Measurements from ENCODE around the gene TNFRSF13B. TPM values are rescaled to one million over a fixed set of nuclear protein-coding genes. Genes with fewer than 3 reads are reported as not detected.

The TNFRSF13B gene
- total and polyA plus RNA-seq, 2 donors (not counting 1 experiment from before 2014, with no cell fraction given): not detected

GRCh38 chr17:16933317-16934132 is 38.4 kb downstream of the TNFRSF13B start:
- Histone ChIP-seq H3K36me3 (ENCODE audit: control insufficient read depth, insufficient read depth, low read length) (no peaks in the 10 kb centered on the region), H3K79me2 (ENCODE audit: control insufficient read depth, insufficient read depth, low read length) (no peaks in the 10 kb centered on the region), H3K27ac (ENCODE audit: insufficient read depth, low read length) (no peak overlapping the region), H3K9me3 (ENCODE audit: control insufficient read depth, insufficient read depth, low read depth, low read length) (no peaks in the 10 kb centered on the region), H4K20me1 (ENCODE audit: control insufficient read depth, extremely low read depth, insufficient read depth, low read length) (no peaks in the 10 kb centered on the region), H2AFZ (ENCODE audit: low read length) (no peak overlapping the region), H3K4me1 (ENCODE audit: control insufficient read depth, extremely low read depth, insufficient read depth, low read length) (no peaks in the 10 kb centered on the region), H3K27me3 (ENCODE audit: control insufficient read depth, insufficient read depth, low read length) (peaks cover 2% of the 10 kb centered on the region), H3K4me2 (ENCODE audit: extremely low read depth, insufficient read depth, low read length) (no peak overlapping the region), H3K9ac (ENCODE audit: insufficient read depth, low read length) (no peak overlapping the region), H3K4me3 (replicated peaks in 1 of 4; ENCODE audit: control extremely low read depth in 1 of 4, insufficient read depth in 1 of 4, low read depth in 3 of 4, low read length in 4 of 4) (no peak overlapping the region)
- no peak for DNase-seq (ENCODE audit: low read depth in 2 of 2)
- TF ChIP-seq EZH2 (IDR thresholded peaks at IDR 0.05; ENCODE audit: low read length, missing control alignments): no peak
- TF ChIP-seq, protein P1, sequence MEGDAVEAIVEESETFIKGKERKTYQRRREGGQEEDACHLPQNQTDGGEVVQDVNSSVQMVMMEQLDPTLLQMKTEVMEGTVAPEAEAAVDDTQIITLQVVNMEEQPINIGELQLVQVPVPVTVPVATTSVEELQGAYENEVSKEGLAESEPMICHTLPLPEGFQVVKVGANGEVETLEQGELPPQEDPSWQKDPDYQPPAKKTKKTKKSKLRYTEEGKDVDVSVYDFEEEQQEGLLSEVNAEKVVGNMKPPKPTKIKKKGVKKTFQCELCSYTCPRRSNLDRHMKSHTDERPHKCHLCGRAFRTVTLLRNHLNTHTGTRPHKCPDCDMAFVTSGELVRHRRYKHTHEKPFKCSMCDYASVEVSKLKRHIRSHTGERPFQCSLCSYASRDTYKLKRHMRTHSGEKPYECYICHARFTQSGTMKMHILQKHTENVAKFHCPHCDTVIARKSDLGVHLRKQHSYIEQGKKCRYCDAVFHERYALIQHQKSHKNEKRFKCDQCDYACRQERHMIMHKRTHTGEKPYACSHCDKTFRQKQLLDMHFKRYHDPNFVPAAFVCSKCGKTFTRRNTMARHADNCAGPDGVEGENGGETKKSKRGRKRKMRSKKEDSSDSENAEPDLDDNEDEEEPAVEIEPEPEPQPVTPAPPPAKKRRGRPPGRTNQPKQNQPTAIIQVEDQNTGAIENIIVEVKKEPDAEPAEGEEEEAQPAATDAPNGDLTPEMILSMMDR (conservative IDR thresholded peaks at IDR 0.05 in 1 of 2, IDR thresholded peaks at IDR 0.05 in 1 of 2; ENCODE audit: low read depth in 1 of 2, low read length in 2 of 2): no peak

DNA sequence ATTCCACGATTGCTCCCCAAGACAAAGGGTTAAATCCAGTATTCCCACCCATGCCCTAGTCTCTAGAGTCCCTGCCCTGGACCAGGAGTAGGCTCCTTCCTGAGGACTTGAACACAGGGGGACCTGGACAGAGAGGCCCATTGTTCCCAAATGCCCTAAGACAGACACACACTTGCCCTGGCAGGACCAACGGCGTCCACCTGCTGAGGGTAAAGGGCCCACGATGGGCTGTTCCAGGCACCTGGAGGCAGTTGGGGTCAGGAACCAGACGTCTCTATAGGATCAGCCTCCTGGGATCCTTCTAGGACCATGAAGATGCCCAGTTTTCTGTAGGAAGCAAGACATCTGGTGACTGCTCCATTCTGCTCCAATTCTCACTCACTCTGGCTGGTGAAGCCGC is 39.3 kb downstream of the TNFRSF13B start:
- TF ChIP-seq, protein P1 (conservative IDR thresholded peaks at IDR 0.05 in 1 of 2, IDR thresholded peaks at IDR 0.05 in 1 of 2; ENCODE audit: low read depth in 1 of 2, low read length in 2 of 2): no peak
- Histone ChIP-seq H3K4me3 (replicated peaks in 1 of 4; ENCODE audit: control extremely low read depth in 1 of 4, insufficient read depth in 1 of 4, low read depth in 3 of 4, low read length in 4 of 4) (no peak overlapping the region), H3K79me2 (ENCODE audit: control insufficient read depth, insufficient read depth, low read length) (no peaks in the 10 kb centered on the region), H3K9ac (ENCODE audit: insufficient read depth, low read length) (no peak overlapping the region), H3K27me3 (ENCODE audit: control insufficient read depth, insufficient read depth, low read length) (no peaks in the 10 kb centered on the region), H3K9me3 (ENCODE audit: control insufficient read depth, insufficient read depth, low read depth, low read length) (no peaks in the 10 kb centered on the region), H2AFZ (ENCODE audit: low read length) (no peak overlapping the region), H3K27ac (ENCODE audit: insufficient read depth, low read length) (no peak overlapping the region), H3K36me3 (ENCODE audit: control insufficient read depth, insufficient read depth, low read length) (no peaks in the 10 kb centered on the region), H4K20me1 (ENCODE audit: control insufficient read depth, extremely low read depth, insufficient read depth, low read length) (no peaks in the 10 kb centered on the region), H3K4me1 (ENCODE audit: control insufficient read depth, extremely low read depth, insufficient read depth, low read length) (no peaks in the 10 kb centered on the region), H3K4me2 (ENCODE audit: extremely low read depth, insufficient read depth, low read length) (no peak overlapping the region)
- no peak for DNase-seq (ENCODE audit: low read depth in 2 of 2)

- Histone ChIP-seq H3K4me3 (replicated peaks in 1 of 4; ENCODE audit: control extremely low read depth in 1 of 4, insufficient read depth in 1 of 4, low read depth in 3 of 4, low read length in 4 of 4) (no peak overlapping the region), H3K4me2 (ENCODE audit: extremely low read depth, insufficient read depth, low read length) (no peak overlapping the region), H2AFZ (ENCODE audit: low read length) (no peak overlapping the region), H3K9ac (ENCODE audit: insufficient read depth, low read length) (no peak overlapping the region), H4K20me1 (ENCODE audit: control insufficient read depth, extremely low read depth, insufficient read depth, low read length) (no peaks in the 10 kb centered on the region), H3K4me1 (ENCODE audit: control insufficient read depth, extremely low read depth, insufficient read depth, low read length) (no peaks in the 10 kb centered on the region), H3K9me3 (ENCODE audit: control insufficient read depth, insufficient read depth, low read depth, low read length) (no peaks in the 10 kb centered on the region), H3K27me3 (ENCODE audit: control insufficient read depth, insufficient read depth, low read length) (no peaks in the 10 kb centered on the region), H3K36me3 (ENCODE audit: control insufficient read depth, insufficient read depth, low read length) (no peaks in the 10 kb centered on the region), H3K79me2 (ENCODE audit: control insufficient read depth, insufficient read depth, low read length) (no peaks in the 10 kb centered on the region), H3K27ac (ENCODE audit: insufficient read depth, low read length) (no peak overlapping the region)
- TF ChIP-seq, protein P1 (conservative IDR thresholded peaks at IDR 0.05 in 1 of 2, IDR thresholded peaks at IDR 0.05 in 1 of 2; ENCODE audit: low read depth in 1 of 2, low read length in 2 of 2): no peak
- no peak for TF ChIP-seq EZH2 (IDR thresholded peaks at IDR 0.05; ENCODE audit: low read length, missing control alignments)
- DNase-seq (ENCODE audit: low read depth in 2 of 2): no peak
Observed at GRCh38 chr17:16932156-16932555, 39.8 kb downstream of the TNFRSF13B start.
